ENCODE results near the gene CSTPP1. TPM values are rescaled to one million over a fixed set of nuclear protein-coding genes. Genes with fewer than 3 reads are reported as not detected.
"Not testable (repeated sequence)": the region's sequence is repeated elsewhere in the genome, so short reads cannot be mapped to it uniquely, and the experiment has no call there.

Gene CSTPP1
- total RNA-seq, 4 donors from 2014 or later = 13.3 to 26.4 (median 19.1) TPM

DNA sequence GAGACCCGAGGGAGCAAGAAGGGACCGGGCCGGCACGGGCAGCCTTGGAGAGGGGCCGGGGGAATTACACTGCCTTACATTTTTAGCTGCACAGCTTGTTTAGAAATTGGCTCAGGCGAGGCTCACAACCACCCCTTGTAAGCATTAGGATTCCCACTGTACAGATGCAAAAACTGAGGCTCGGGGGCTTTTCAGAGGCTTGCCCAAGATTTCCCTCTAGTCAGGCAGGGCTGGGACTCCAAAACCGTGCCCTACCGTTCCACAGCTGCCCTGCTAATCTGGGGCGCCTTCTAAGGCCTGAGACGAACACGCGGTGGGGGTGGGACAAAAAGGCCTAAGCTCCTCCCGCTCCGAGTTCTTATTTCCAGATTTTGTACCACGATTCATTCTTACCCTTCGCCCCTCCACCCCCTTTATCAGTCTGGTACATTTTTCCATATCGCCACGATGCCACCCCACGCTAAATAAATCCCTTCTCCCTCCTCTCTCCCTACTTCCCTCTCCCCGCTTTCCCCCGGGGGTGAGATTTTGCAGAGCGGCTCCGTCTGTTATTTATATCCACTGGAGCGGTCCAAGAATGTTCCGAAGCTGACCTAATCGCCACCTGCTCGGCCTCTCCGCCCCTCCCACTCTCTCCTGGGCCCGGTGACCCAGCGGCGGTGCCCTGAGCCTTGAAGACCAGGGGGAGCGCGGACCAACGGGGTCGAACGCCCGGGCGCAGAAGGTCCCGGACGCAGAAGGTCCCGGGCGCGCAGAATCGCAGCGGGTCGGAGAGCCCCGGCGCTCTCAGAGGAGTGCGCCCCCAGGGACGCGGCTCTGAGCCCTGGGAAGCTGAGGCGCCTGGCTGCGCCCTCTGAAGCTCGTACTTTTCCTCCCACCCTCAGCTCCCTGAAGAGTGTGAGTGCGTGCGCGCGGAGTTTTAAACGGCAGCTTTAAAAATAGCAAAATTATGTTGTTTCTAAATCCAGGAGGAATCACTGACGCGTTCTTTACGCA, 250.4 kb downstream of the CSTPP1 start:
- no peak for DNase-seq (ENCODE audit: extremely low spot score)
- 3% methylated on average over 35 of the region's 63 CpGs for WGBS
- Histone ChIP-seq H3K4me3 (peak overlapping the region; percentile 74 to 94 (median 83)), H3K36me3 (peaks cover 0 to 13% (median 0%) of the 10 kb centered on the region in 4 donors), H3K9me3 (no peaks in the 10 kb centered on the region), H3K27ac (replicated peaks in 1 of 4) (peak overlapping the region; percentile 91 to 97 (median 95)), H3K27me3 (peaks cover 0 to 5% (median 0%) of the 10 kb centered on the region in 4 donors), H3K4me1 (peaks cover 40 to 72% (median 70%) of the 10 kb centered on the region in 4 donors)
- intact Hi-C loops (cut with DNase I) = no loop called here
- TF ChIP-seq EP300 (IDR thresholded peaks at IDR 0.05) (no peak), POLR2AphosphoS5 (IDR thresholded peaks at IDR 0.05) (peak; percentile 70 to 72), POLR2A (IDR thresholded peaks at IDR 0.05; ENCODE audit: low read depth) (peak; percentile 24)
- TF ChIP-seq, protein P1, sequence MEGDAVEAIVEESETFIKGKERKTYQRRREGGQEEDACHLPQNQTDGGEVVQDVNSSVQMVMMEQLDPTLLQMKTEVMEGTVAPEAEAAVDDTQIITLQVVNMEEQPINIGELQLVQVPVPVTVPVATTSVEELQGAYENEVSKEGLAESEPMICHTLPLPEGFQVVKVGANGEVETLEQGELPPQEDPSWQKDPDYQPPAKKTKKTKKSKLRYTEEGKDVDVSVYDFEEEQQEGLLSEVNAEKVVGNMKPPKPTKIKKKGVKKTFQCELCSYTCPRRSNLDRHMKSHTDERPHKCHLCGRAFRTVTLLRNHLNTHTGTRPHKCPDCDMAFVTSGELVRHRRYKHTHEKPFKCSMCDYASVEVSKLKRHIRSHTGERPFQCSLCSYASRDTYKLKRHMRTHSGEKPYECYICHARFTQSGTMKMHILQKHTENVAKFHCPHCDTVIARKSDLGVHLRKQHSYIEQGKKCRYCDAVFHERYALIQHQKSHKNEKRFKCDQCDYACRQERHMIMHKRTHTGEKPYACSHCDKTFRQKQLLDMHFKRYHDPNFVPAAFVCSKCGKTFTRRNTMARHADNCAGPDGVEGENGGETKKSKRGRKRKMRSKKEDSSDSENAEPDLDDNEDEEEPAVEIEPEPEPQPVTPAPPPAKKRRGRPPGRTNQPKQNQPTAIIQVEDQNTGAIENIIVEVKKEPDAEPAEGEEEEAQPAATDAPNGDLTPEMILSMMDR (IDR thresholded peaks at IDR 0.05) = no peak

DNA sequence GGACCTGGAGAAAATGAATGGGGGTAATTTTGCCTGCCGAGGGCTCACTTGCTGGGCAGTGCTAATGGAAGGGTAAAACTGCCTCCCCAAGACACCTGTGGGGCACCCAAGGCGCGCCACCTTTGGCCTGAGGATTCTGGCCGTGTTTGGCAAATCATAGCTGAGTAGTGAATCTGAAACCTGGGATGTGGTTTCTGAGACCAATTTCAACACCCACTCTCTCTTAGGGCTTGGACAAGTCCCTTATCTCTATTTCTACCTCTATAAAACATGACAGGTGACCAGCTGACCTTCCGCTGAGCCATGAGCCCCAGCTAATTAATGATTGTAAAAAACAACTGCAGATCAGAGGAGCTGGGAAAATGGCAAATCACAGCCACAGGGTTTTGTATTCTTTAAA, 251.2 kb downstream of the CSTPP1 start:
- 28% methylated on average over 5 of the region's 5 CpGs for WGBS
- H3K36me3 ChIP-seq = peaks cover 0 to 7% (median 0%) of the 10 kb centered on the region in 4 donors
- H3K9me3 ChIP-seq = no peaks in the 10 kb centered on the region
- peak overlapping the region; percentile 91 to 97 (median 95) for H3K27ac ChIP-seq (replicated peaks in 1 of 4)
- TF ChIP-seq, protein P1 (IDR thresholded peaks at IDR 0.05) = no peak
- TF ChIP-seq POLR2A (IDR thresholded peaks at IDR 0.05; ENCODE audit: low read depth) = no peak
- no peak for TF ChIP-seq POLR2AphosphoS5 (IDR thresholded peaks at IDR 0.05)
- no peak for TF ChIP-seq EP300 (IDR thresholded peaks at IDR 0.05)
- H3K27me3 ChIP-seq = peaks cover 0 to 5% (median 0%) of the 10 kb centered on the region in 4 donors
- H3K4me1 ChIP-seq = peaks cover 39 to 68% (median 65%) of the 10 kb centered on the region in 4 donors
- intact Hi-C loops (cut with DNase I) = no loop called here
- H3K4me3 ChIP-seq = peak overlapping the region; percentile 74 to 94 (median 83)
- DNase-seq (ENCODE audit: extremely low spot score) = no peak

DNA sequence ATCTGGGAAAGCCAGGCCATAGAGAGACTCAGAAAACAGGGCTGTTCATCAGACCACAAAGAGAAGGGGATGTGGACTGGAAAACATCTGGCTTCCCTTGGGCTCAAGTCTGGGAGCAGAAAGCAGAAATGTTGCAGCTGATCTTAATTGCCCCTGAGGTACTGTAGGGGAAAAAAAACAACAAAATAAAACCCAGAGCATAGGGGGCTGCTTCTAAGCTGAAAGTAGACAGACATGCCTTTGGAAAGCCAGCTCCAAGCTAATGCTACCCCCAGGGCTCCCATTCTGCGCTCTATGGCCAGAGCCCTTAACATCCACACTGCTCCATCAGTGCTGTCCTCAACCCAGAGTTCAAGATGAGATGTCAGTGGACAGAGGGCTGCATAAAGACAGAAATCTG, 251.7 kb downstream of the CSTPP1 start:
- intact Hi-C loops (cut with DNase I) = no loop called here
- no peak for DNase-seq (ENCODE audit: extremely low spot score)
- H3K4me3 ChIP-seq = no peak overlapping the region
- peaks cover 0 to 5% (median 0%) of the 10 kb centered on the region in 4 donors for H3K27me3 ChIP-seq
- peaks cover 33 to 63% (median 60%) of the 10 kb centered on the region in 4 donors for H3K4me1 ChIP-seq
- WGBS = 92% methylated on average over 1 of the region's 1 CpG
- H3K36me3 ChIP-seq = peaks cover 0 to 4% (median 0%) of the 10 kb centered on the region in 4 donors
- no peaks in the 10 kb centered on the region for H3K9me3 ChIP-seq
- TF ChIP-seq EP300 (IDR thresholded peaks at IDR 0.05) (no peak), POLR2AphosphoS5 (IDR thresholded peaks at IDR 0.05) (no peak)
- H3K27ac ChIP-seq (replicated peaks in 1 of 4) = peak overlapping the region; percentile 91 to 97 (median 95)

DNA sequence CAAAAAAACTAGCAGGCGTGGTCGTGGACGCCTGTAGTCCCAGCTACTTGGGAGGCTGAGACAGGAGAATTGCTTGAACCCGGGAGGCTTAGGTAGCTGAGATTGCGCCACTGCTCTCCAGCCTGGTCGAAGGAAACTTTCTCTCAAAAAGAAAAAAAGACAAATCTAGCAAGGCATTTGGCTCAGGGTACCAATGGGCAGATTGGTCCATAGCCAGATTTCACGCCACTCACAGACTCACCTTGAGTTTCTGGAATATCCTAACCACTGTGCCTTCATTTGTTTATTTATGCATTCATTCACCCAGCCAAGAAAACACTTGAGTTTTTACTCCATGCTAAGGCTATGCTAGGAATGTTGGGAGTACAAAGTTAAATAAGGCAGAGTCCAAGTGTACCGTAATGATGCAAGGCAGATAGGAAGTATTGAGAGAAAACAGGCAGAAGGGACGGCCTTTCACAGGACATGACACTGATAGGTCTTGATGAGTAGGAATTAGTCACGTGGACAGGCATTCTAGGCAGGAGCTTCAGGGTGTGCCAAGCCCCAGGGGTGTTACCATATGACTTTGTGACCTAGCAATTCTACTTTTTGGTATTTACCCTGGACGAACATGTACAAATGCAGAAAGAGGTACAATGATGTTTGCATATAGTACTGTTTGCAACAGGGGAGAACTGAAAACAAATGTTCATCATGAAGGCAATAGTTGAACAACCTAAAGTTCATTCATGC, 252.7 kb downstream of the CSTPP1 start:
- WGBS = 68% methylated on average over 11 of the region's 11 CpGs
- Histone ChIP-seq H3K9me3 (no peaks in the 10 kb centered on the region), H3K4me3 (no peak overlapping the region), H3K27me3 (peaks cover 0 to 5% (median 0%) of the 10 kb centered on the region in 4 donors), H3K27ac (replicated peaks in 1 of 4) (peak overlapping the region; percentile 69 to 97 (median 92)), H3K4me1 (peaks cover 30 to 52% (median 51%) of the 10 kb centered on the region in 4 donors), H3K36me3 (no peaks in the 10 kb centered on the region)
- intact Hi-C loops (cut with DNase I) = no loop called here
- TF ChIP-seq POLR2AphosphoS5 (IDR thresholded peaks at IDR 0.05) (peak; percentile 26 to 75), POLR2A (IDR thresholded peaks at IDR 0.05; ENCODE audit: low read depth) (no peak), EP300 (IDR thresholded peaks at IDR 0.05) (no peak)
- TF ChIP-seq, protein P1 (IDR thresholded peaks at IDR 0.05) = no peak
- DNase-seq (ENCODE audit: extremely low spot score) = no peak

DNA sequence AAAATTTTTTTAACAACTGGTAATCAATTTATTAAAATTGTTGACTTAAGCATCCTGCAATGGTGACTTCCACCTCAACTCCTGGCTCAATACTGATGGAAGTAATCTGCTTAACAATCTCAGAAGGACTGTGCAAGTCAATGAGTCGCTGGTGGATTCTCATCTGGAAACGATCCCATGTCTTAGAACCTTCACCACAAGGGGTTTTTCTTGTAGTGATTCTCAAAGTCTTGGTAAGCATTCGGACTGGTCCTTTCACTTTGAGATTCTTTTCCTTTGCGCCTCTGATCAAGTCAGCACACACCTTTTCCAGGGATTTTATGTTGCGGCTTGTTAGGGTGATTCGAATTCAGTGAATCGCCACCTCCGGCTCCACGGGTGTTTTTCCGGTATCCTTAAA, 254.6 kb downstream of the CSTPP1 start:
- WGBS = 90% methylated on average over 10 of the region's 10 CpGs
- not testable (repeated sequence) for H3K36me3 ChIP-seq; DNase-seq (ENCODE audit: extremely low spot score)

More for the DNA sequence above, 254.6 kb downstream of the CSTPP1 start:
- intact Hi-C loops (cut with DNase I); H3K27me3 ChIP-seq; H3K4me3 ChIP-seq; H3K9me3 ChIP-seq; H3K27ac ChIP-seq (replicated peaks in 1 of 4): not testable (repeated sequence)
- H3K4me1 ChIP-seq = peaks cover 18 to 34% (median 33%) of the 10 kb centered on the region in 4 donors

Data from esophagus muscularis mucosa (tissue), 4 donors.